HG03108 (cell line): Measurements from ENCODE around the gene ATP8B3.

ENCODE experiments used
- ATAC-seq: cut with Tn5 transposase; IDR thresholded peaks from one replicate; pipeline ENCODE4 v1.9.1; 2021; ENCODE audit warnings: moderate library complexity; ENCODE audit not compliant: unreplicated experiment

The ATP8B3 gene

GRCh38 chr19:1851654-1852580 is 39.8 kb upstream of the ATP8B3 start:
- ATAC-seq, result no peak

GRCh38 chr19:1850809-1851653 is 39.0 kb upstream of the ATP8B3 start:
- no peak for ATAC-seq

- ATAC-seq, result no peak
These were observed 37.9 kb upstream of the ATP8B3 start for GRCh38 chr19:1849886-1850398.

- ATAC-seq, result no peak
These were observed 37.0 kb upstream of the ATP8B3 start for GRCh38 chr19:1849132-1849474.

GRCh38 chr19:1848399-1849131 is 36.5 kb upstream of the ATP8B3 start, which contains the start of gene REXO1:
Gene REXO1 (minus strand): TSS chr19:1848483. CDS start chr19:1848358, 125 bp downstream.
- ATAC-seq, result peak; percentile 61

- no peak for ATAC-seq
These were observed 35.8 kb upstream of the ATP8B3 start for GRCh38 chr19:1847684-1848398.

- no peak for ATAC-seq
These were observed 35.2 kb upstream of the ATP8B3 start for GRCh38 chr19:1847348-1847683.

GRCh38 chr19:1846517-1847204 is 34.6 kb upstream of the ATP8B3 start:
- ATAC-seq, result no peak

GRCh38 chr19:1845642-1846041 is 33.6 kb upstream of the ATP8B3 start:
- ATAC-seq, result no peak

- no peak for ATAC-seq
These were observed 33.0 kb upstream of the ATP8B3 start for GRCh38 chr19:1845125-1845515.

- no peak for ATAC-seq
These were observed 32.5 kb upstream of the ATP8B3 start for GRCh38 chr19:1844513-1845124.

GRCh38 chr19:1843646-1844394 is 31.7 kb upstream of the ATP8B3 start:
- no peak for ATAC-seq

- ATAC-seq, result no peak
These were observed 31.0 kb upstream of the ATP8B3 start for GRCh38 chr19:1843116-1843515.

GRCh38 chr19:1841209-1841924 is 29.3 kb upstream of the ATP8B3 start:
- no peak for ATAC-seq

GRCh38 chr19:1840541-1841115 is 28.6 kb upstream of the ATP8B3 start:
- ATAC-seq, result no peak

GRCh38 chr19:1839658-1840540 is 27.8 kb upstream of the ATP8B3 start:
- no peak for ATAC-seq

- no peak for ATAC-seq
These were observed 25.6 kb upstream of the ATP8B3 start for GRCh38 chr19:1837625-1838105.
